ENCODE data around the gene BIRC7.

The BIRC7 gene

DNA sequence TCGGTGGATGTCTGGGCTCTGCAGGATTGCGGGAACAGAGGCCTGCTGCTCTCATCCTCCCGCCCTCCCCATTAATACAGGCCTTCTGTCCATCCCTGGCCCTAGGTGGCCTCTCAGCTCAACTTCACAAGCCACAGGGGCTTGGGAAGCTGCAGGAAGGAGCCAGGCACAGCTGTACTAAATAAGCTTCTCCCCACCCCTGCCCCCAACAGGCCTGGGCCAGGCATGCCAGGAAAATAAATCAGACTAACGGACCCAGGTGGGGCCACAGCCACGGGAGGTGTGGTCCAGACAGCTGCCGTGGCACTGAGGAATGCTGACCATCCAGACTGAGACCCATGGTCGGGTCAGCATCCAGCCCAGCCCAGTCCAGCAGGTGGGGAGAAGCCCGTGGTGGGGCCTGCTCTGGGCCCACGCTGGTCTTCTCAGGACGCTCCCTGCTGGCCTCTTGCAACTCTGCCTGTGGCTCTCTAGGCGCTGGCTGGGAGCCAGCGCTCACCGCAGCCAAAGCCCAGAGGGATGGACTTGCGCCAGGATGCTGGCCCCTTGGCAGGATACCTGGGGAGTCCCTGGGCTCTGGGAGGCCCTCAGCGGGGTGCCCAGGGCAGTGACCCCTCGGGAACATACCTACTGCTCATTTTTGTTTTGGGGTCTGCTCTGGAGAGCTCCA, 11.2 kb upstream of the BIRC7 start:
- no peak for DNase-seq (ENCODE audit: low read depth, low spot score)

DNA sequence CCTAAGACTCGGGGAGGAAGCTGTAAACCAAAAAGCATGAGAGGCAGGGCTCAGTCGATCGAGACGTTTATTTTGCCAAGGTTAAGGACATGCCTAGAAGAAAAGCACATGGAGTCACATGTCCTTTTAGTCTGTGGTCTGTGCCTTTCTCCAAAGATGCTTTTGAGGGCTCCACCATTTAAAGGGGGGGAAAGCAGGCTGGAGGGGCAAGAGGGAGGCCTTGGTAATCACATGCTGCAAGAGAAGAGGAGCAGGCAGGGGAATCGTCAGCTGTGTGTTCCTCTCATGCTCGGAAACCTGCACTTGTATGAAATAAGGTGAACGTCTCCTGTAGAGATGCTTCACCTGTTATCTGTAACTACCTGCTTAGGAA, 10.6 kb upstream of the BIRC7 start:
- DNase-seq (ENCODE audit: low read depth, low spot score): no peak

DNA sequence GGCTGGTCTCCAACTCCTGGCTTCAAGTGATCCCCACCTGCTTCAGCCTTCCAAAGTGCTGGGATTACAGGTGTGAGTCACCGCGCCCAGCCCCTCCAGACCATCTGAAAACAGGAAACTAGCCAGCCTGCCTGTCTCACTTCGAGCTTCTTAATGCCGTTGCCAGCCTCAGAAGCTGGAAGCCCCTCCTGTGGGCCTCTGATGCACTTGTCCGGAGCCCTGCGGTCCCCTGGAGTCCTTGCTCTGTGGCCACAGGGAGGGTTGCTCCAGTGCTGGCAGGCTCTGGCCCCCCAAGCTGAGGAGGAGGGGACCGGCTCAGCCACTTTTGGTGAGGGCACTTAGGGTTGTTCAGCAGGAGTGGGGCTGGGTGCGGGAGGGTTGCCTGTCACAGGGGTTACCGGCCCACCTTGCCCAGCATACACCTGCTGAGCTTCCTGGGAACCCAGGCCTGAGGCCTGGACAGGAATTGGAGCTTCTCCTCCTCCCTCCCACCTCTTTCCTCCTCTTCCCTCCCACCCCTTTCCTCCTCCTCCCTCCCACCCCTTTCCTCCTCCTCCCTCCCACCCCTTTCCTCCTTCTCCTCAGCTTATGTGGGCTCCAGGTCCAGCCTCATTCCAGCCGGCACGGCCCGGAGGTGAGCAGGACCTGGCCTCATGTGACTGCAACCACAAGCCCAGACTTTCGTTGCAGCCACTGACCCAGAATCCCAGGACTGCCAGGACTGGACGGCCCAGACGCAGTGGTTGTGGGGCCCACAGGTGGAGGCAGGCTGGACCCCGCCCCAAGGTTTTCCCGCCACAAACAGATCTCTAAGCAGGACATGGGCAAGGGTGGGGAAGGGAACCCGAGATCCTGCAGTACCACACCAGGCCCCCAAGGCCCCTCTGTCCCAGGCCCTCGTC, 9.4 kb upstream of the BIRC7 start:
- DNase-seq (ENCODE audit: low read depth, low spot score): no peak

DNA sequence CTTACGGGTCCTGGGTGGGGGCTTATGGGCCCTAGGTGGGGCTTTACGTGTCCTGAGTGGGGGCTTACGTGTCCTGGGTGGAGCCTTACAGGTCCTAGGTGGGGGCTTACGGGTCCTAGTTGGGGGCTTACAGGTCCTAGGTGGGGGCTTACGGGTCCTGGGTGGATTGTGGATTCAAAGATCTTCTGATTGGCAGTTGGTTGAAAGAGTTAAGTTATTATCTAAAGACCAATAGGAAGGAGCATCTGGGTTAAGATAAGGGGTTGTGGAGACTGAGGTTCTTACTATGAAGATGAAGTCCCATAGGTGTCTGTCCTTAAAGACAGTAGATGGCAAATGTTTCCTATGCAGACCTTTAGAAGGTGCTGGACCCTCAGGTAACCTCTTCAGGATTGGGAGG, 8.4 kb upstream of the BIRC7 start:
- DNase-seq (ENCODE audit: low read depth, low spot score): no peak

DNA sequence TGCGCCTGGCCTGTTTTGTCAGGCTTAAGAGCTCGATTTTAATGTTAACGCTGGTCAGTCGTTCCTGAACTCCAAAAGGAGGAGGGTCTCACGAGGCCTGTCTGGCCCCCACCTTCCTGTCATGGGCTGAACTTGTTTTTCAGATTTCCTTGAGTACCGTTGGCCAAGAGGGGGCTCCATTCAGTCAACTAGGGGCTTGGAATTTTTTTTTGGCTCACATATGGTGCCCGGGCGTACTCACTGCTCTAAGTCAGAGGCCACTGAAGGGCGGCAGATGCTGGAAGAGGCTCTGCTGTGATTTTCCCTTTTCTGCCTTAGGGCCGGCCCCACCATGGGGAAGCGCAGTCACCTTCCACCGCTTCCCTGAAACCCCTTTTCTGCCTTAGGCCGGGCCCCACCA, 6.9 kb upstream of the BIRC7 start:
- DNase-seq (ENCODE audit: low read depth, low spot score): no peak

- DNase-seq (ENCODE audit: low read depth, low spot score): no peak
These were observed 4.9 kb upstream of the BIRC7 start for GRCh38 chr20:63230800-63231268.

DNA sequence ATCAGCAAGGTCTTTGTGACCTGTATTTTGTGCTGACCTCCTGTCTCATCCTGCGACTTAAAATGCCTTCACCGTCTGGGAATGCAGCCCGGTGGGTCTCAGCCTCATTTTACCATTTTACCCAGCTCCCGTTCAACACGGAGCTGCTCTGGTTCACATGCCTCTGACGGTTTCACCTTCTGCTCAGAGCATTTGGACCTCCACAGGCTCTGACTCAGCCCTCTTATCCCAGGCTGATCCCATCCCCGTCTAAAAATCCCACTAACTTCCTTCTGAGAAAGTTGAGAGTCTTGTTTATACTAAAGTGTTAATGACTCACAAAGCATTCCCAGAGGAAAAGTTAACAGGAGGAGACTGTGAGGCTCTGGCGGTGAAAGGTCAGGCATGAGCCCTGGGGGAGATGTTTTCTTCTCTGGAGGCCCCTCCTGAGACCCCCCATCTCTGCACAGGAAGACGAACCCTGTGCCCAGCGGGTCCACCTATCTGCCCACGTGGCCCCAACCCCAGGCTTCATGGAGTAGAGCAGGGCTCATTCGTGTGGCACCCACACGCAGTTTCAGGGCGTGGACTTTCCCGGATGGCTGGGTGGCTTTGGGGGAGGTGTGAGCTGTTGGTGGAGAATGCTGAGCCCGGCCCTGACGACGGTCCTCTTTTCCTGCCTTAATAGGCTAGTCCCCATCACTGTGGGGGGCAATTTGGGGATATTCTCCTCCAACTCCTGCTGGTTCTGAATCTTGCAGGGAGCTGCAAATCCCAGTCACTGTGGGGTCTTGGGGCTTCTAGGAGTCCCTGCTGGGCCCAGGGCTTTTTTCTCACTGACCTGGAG, 3.3 kb upstream of the BIRC7 start:
- no peak for DNase-seq (ENCODE audit: low read depth, low spot score)

DNA sequence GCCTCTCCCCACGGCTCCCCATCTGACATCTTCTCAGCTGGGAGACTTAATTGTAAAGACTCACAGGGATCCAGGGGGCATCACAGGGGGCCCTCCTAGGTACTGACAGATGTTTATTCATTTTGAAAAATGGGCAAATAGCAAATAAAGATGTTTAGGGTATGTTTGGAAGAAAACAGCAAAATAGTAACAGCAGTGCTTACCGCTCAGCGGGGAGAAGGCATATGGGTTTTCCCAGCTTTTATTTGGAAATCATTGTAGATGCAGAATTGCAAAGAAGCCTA, 2.7 kb upstream of the BIRC7 start:
- no peak for DNase-seq (ENCODE audit: low read depth, low spot score)

- DNase-seq (ENCODE audit: low read depth, low spot score): no peak
These were observed 1.8 kb upstream of the BIRC7 start for GRCh38 chr20:63233924-63234323.

DNA sequence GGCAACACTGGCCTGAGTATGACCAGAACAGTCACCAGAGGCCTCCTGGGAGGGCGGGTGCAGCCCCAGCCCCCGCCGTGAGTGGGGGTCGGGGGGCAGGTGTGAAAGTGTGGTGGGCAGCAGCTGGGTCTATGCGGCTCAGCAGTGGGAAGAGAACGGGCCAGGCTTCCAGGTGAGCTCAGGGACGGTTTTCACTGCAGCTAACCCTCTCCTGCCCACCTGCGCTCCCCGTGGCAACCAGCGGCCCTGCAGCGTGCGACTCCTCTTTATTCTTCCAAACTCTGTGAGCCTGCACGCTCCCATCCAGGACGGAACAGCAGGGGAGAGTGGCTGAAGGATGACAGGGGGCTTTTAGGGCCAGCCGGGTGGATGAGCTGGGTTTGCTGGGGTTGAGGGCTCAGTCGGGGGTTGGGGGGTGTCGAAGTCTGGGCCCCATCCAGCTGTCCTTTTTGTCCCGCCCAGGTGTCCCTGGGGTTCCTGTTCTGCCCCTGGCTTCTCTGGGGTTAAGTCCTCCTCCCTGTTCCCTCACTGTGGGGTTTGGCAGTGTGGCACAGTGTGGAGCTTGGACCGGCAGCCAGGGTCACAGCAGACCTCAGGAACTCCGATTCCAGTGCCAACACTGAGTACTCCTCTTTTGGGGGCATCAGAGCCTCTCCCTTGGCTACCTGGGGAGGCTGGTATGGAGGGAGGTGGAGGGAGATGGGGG, 859 bp upstream of the BIRC7 start:
- no peak for DNase-seq (ENCODE audit: low read depth, low spot score)

DNA sequence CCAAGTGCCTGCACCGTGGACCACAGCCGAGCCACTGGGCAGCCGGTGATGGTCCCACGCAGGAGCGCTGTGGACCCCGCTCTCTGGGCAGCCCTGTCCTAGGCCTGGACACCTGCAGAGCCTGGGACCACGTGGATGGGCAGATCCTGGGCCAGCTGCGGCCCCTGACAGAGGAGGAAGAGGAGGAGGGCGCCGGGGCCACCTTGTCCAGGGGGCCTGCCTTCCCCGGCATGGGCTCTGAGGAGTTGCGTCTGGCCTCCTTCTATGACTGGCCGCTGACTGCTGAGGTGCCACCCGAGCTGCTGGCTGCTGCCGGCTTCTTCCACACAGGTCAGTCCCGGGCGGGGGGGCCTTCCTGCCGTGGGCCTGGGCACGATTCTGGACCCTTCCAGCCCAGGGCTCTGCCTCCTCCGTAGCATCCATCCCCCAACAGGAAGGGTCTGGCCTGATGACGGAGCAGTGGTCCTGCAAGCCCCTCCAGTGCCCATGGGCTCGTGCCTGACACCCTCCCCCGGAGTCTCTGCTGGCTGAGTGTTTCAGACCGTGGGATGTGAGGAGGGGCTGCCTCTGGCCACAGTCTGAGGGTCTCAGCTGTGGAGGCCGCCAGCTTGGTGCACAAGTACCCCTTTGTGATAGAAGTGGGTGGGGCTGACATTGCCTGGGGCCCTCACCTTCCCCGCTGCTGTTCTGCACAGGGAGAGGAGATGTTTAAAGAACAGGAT, 572 bp downstream of the BIRC7 start:
- DNase-seq (ENCODE audit: low read depth, low spot score): no peak

DNA sequence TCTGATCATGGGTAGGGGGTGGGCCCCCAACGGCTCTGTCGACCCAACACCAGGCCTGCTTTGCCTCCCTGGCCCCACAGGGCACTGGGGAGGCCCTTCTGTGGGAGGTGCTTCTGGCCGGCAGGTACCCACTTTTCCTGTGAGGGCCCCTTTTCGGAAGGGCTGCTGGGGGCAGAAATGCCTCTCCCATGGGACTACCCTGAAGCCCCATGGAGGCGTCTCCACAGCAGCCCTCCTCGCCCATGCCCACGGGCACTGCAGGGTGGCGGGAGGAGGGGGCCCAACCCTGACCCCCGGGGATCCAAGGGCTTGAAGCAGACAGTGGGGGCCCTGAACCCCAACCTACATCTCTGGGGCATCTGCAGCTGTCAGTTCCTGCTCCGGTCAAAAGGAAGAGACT, 2.3 kb downstream of the BIRC7 start:
- no peak for DNase-seq (ENCODE audit: low read depth, low spot score)

- no peak for DNase-seq (ENCODE audit: low read depth, low spot score)
These were observed 2.9 kb downstream of the BIRC7 start for GRCh38 chr20:63238514-63239125.

GRCh38 chr20:63239431-63239830, 3.7 kb downstream of the BIRC7 start:
- no peak for DNase-seq (ENCODE audit: low read depth, low spot score)

GRCh38 chr20:63240004-63240403, 4.3 kb downstream of the BIRC7 start:
- DNase-seq (ENCODE audit: low read depth, low spot score): no peak

DNA sequence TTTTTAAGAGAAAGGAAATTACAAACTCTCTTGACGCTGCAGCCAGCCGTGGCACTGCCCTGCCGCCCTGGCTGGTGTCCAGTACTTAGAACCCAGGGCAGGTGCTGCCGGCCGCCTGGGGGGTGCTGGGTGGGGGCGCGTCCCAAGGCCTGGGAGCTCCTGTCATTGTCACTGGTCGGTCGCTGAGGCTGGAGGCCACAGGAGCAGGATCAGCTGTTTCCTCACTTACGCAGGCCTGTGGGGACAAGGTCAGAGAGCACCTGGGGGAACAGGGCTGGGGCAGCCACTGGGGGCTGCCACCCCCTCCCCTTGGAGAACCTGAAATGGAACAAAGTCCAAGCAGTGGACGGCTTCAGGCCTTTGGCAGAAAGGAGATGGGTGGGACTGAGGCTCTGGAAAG, 5.6 kb downstream of the BIRC7 start:
- no peak for DNase-seq (ENCODE audit: low read depth, low spot score)

GRCh38 chr20:63242736-63243135, 7.0 kb downstream of the BIRC7 start:
- DNase-seq (ENCODE audit: low read depth, low spot score): no peak

- DNase-seq (ENCODE audit: low read depth, low spot score): no peak
These were observed 8.0 kb downstream of the BIRC7 start for GRCh38 chr20:63243604-63244247.

DNA sequence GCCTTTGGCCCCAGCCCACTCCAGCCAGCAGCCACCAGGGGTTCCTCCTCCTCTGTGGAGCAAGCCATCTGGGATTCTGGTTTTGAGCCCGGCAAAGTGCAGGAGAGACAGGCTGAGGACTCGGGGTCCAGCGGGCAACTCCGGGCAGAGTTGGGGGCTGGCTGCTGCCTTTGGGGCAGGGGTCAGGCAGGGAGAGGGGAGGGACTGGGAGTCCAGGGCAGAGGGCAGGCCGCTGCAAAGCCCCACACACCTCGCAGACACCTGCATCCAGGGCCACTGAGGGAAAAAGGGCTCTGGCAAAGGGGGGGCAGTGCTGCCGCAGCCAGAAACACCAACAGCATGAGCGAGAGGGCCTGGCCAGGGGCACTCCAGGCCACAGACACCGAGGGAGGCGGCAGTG, 8.8 kb downstream of the BIRC7 start:
- DNase-seq (ENCODE audit: low read depth, low spot score): no peak

Data from activated naive CD8-positive, alpha-beta T cell treated with anti-CD3 and anti-CD28 coated beads, Interleukin-2, amount 50 U/mL, for 16 hours (primary cell).